ENCODE measurements around the gene NPHP3.

NPHP3 gene

GRCh38 chr3:132694991-132695390 lies 27.2 kb downstream of the NPHP3 start:
- no peak for DNase-seq

GRCh38 chr3:132690040-132690439 lies 32.2 kb downstream of the NPHP3 start:
- no peak for DNase-seq

GRCh38 chr3:132682201-132682600 lies 40.0 kb downstream of the NPHP3 start:
- DNase-seq: no peak

- DNase-seq: no peak
Observed at GRCh38 chr3:132681421-132681820, 40.8 kb downstream of the NPHP3 start.

GRCh38 chr3:132679911-132680310 lies 42.3 kb downstream of the NPHP3 start:
- no peak for DNase-seq

- no peak for DNase-seq
Observed at GRCh38 chr3:132675408-132675807, 46.8 kb downstream of the NPHP3 start.

GRCh38 chr3:132669256-132669777 lies 52.9 kb downstream of the NPHP3 start:
- no peak for DNase-seq

- DNase-seq: no peak
Observed at GRCh38 chr3:132665230-132665745, 56.9 kb downstream of the NPHP3 start.

GRCh38 chr3:132662212-132662611 lies 60.0 kb downstream of the NPHP3 start:
- no peak for DNase-seq

- DNase-seq: no peak
Observed at GRCh38 chr3:132661101-132661500, 61.1 kb downstream of the NPHP3 start.

- no peak for DNase-seq
Observed at GRCh38 chr3:132660811-132661070, 61.5 kb downstream of the NPHP3 start.

- DNase-seq: peak; percentile 46
Observed at GRCh38 chr3:132660052-132660810, 62.0 kb downstream of the NPHP3 start, which contains the start of gene UBA5. Gene UBA5, plus strand, starts transcription at chr3:132660329. Its CDS starts 209 bp downstream, at chr3:132660538.

GRCh38 chr3:132659365-132660051 lies 62.7 kb downstream of the NPHP3 start, which contains the start of gene ACAD11:
Gene ACAD11, minus strand, starts transcription at chr3:132659809. Its CDS starts 58 bp downstream, at chr3:132659751.
- peak; percentile 56 for DNase-seq

GRCh38 chr3:132659000-132659364 lies 63.2 kb downstream of the NPHP3 start:
- DNase-seq: no peak

- no peak for DNase-seq
Observed at GRCh38 chr3:132657869-132658747, 64.1 kb downstream of the NPHP3 start.

GRCh38 chr3:132655471-132655870 lies 66.7 kb downstream of the NPHP3 start:
- DNase-seq: no peak

- DNase-seq: no peak
Observed at GRCh38 chr3:132654721-132655120, 67.5 kb downstream of the NPHP3 start.

- DNase-seq: no peak
Observed at GRCh38 chr3:132654190-132654589, 68.0 kb downstream of the NPHP3 start.

GRCh38 chr3:132652640-132653270 lies 69.5 kb downstream of the NPHP3 start:
- DNase-seq: no peak

GRCh38 chr3:132650153-132650552 lies 72.1 kb downstream of the NPHP3 start:
- DNase-seq: no peak

GRCh38 chr3:132645058-132645457 lies 77.2 kb downstream of the NPHP3 start:
- DNase-seq: no peak

GRCh38 chr3:132643366-132643765 lies 78.8 kb downstream of the NPHP3 start:
- DNase-seq: no peak

GRCh38 chr3:132642539-132642847 lies 79.7 kb downstream of the NPHP3 start:
- DNase-seq: no peak

All from NCI-H2171 (cell line).